Esophagus squamous epithelium (tissue), 5 donors: Measurements from ENCODE around the gene DNAH10. TPM values are rescaled to one million over a fixed set of nuclear protein-coding genes. Genes with fewer than 3 reads are reported as not detected.

Experiments
- DNase-seq: peaks from one replicate; lab custom pipeline; 2025; lab: John Stamatoyannopoulos, UW
- H3K27ac ChIP-seq, 4 donors: fragments of 200-600 bp; sonication (generic); one replicate each; pipeline ENCODE4 v1.5.1; 2016 to 2019; ENCODE audit warnings: mild to moderate bottlenecking in 1 of 4
- H3K27me3 ChIP-seq, 4 donors: fragments of 200-600 bp; sonication (generic); 1 replicate in 3 of 4; 2 replicates in 1 of 4; pipeline versions ENCODE4 v1.5.1 to v1.6.0; 2017 to 2021; ENCODE audit warnings: antibody characterized with exemption in 1 of 4
- H3K36me3 ChIP-seq, 3 donors: fragments of 200-600 bp; sonication (generic); one replicate each; pipeline ENCODE4 v1.5.1; 2016 to 2019
- H3K4me1 ChIP-seq, 3 donors: fragments of 200-600 bp; sonication (generic); one replicate each; pipeline ENCODE4 v1.5.1; 2017 to 2019
- H3K4me3 ChIP-seq, 4 donors: fragments of 200-600 bp; sonication (generic); 1 replicate in 3 of 4; 2 replicates in 1 of 4; pipeline ENCODE4 v1.5.1; 2016 to 2019; ENCODE audit warnings: mild to moderate bottlenecking in 2 of 4, moderate library complexity in 1 of 4
- H3K9me3 ChIP-seq, 3 donors: fragments of 200-600 bp; sonication (generic); one replicate each; pipeline ENCODE4 v1.5.1; 2016 to 2019
- CTCF ChIP-seq, 6 experiments: fragments of 450-650 bp in 4 of 6; fragments of 200-600 bp in 2 of 6; sonication (generic) in 2 of 6; IDR thresholded peaks; one replicate each; pipeline ENCODE4 v1.5.1; 2016 to 2019; ENCODE audit warnings: antibody characterized with exemption in 6 of 6, mild to moderate bottlenecking in 4 of 6, moderate library complexity in 4 of 6
- POLR2A ChIP-seq, 4 donors: fragments of 450-650 bp; IDR thresholded peaks; one replicate each; pipeline ENCODE4 v1.6.1; 2017; ENCODE audit warnings: antibody characterized with exemption in 4 of 4, mild to moderate bottlenecking in 4 of 4, moderate library complexity in 3 of 4
- WGBS, 2 donors: methylation state at CpG; one replicate each; pipeline ENCODE4 v1.1.5; 2018; 5-methylcytosine and 5-hydroxymethylcytosine counted together
- intact Hi-C: fragments of 100-400 bp; cut with DNase I; formaldehyde crosslinking; loops from one replicate; pipeline ENCODE4 v1.15.0; 2022
- total RNA-seq, 4 donors: library from RNA; depleted of rRNA; stranded (reverse); fragments of >200 nt; gene quantifications; one replicate each; pipeline ENCODE4 v1.1.0, GENCODE V29; 2016
- donor health status: DM: yes; HTN: yes; CAD: no.

The DNAH10 gene
- total RNA-seq, 4 donors from 2014 or later, result not detected

GRCh38 chr12:123828120-123828519, 66.0 kb downstream of the DNAH10 start:
- no peaks in the 10 kb centered on the region for H3K4me1 ChIP-seq
- DNase-seq, result no peak
- H3K9me3 ChIP-seq, result no peaks in the 10 kb centered on the region
- intact Hi-C loops, result no loop called here
- WGBS, 2 donors, result 69 to 74% methylated on average over 3 of the region's 3 CpGs
- H3K4me3 ChIP-seq, result no peak overlapping the region
- peaks cover 0 to 11% (median 0%) of the 10 kb centered on the region in 4 donors for H3K27me3 ChIP-seq
- no peak for TF ChIP-seq CTCF (IDR thresholded peaks at IDR 0.05)
- TF ChIP-seq POLR2A (IDR thresholded peaks at IDR 0.05), result no peak
- H3K27ac ChIP-seq, result no peak overlapping the region
- no peaks in the 10 kb centered on the region for H3K36me3 ChIP-seq

GRCh38 chr12:123828854-123829547, 66.9 kb downstream of the DNAH10 start:
- H3K4me1 ChIP-seq, result no peaks in the 10 kb centered on the region
- TF ChIP-seq POLR2A (IDR thresholded peaks at IDR 0.05) (no peak), CTCF (IDR thresholded peaks at IDR 0.05) (no peak)
- H3K4me3 ChIP-seq, result no peak overlapping the region
- peaks cover 0 to 11% (median 0%) of the 10 kb centered on the region in 4 donors for H3K27me3 ChIP-seq
- WGBS, 2 donors, result 80% methylated on average over 11 to 13 of the region's 13 CpGs
- no peaks in the 10 kb centered on the region for H3K9me3 ChIP-seq
- H3K36me3 ChIP-seq, result no peaks in the 10 kb centered on the region
- intact Hi-C loops, result no loop called here
- DNase-seq, result no peak
- no peak overlapping the region for H3K27ac ChIP-seq

DNA sequence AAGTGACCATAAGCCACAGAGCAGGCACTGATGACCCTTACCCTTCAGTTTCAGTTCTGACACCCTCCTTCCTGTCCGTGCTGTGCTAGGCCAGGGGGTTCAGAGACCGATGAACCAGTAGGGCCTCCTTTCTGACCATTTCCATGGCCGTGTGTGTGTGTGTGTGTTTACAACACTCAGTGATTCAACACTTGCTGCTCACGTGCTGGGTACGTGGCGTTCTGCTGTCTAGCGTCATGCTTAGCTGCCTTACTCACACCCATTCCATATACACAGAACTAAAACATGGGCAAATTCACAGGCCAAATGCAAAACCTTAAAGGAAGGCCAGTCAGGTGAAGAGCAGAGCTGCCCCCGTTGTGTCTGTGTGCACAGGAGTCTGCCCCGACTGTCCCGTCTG, 67.5 kb downstream of the DNAH10 start:
- no peaks in the 10 kb centered on the region for H3K9me3 ChIP-seq
- no peak overlapping the region for H3K27ac ChIP-seq
- no peaks in the 10 kb centered on the region for H3K4me1 ChIP-seq
- TF ChIP-seq CTCF (IDR thresholded peaks at IDR 0.05) (no peak), POLR2A (IDR thresholded peaks at IDR 0.05) (no peak)
- H3K4me3 ChIP-seq, result no peak overlapping the region
- 85 to 88% methylated on average over 8 to 10 of the region's 10 CpGs for WGBS, 2 donors
- no peak for DNase-seq
- H3K36me3 ChIP-seq, result no peaks in the 10 kb centered on the region
- peaks cover 0 to 11% (median 0%) of the 10 kb centered on the region in 4 donors for H3K27me3 ChIP-seq
- intact Hi-C loops, result no loop called here

DNA sequence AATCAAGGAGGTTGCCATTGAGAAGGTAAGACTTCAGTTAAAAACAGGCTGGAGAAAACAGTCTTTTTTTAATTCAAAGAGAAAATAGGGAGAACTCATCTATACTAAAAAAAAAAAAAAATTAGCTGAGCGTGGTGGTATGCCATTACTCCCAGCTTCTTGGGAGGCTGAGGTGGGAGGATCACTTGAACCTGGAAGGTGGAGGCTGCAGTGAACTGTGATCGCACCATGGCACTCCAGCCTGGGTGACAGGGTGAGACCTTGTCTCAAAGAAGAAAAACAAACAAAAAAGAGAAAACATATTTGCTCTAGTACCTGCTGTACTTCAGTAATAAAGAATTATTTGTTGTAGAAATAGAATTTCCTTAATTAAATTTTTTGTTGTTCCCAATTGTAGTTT, 68.6 kb downstream of the DNAH10 start:
- peaks cover 0 to 5% (median 0%) of the 10 kb centered on the region in 3 donors for H3K9me3 ChIP-seq
- peaks cover 0 to 19% (median 0%) of the 10 kb centered on the region in 4 donors for H3K27me3 ChIP-seq
- no peaks in the 10 kb centered on the region for H3K36me3 ChIP-seq
- no peaks in the 10 kb centered on the region for H3K4me1 ChIP-seq
- no peak for TF ChIP-seq CTCF (IDR thresholded peaks at IDR 0.05)
- no peak for DNase-seq
- intact Hi-C loops, result no loop called here
- no peak overlapping the region for H3K27ac ChIP-seq
- H3K4me3 ChIP-seq, result no peak overlapping the region
- WGBS, 2 donors, result 65 to 73% methylated on average over 2 of the region's 2 CpGs

- H3K27ac ChIP-seq, result no peak overlapping the region
- H3K27me3 ChIP-seq, result peaks cover 0 to 20% (median 0%) of the 10 kb centered on the region in 4 donors
- WGBS, 2 donors, result 92 to 97% methylated on average over 5 of the region's 5 CpGs
- no peak for DNase-seq
- H3K4me3 ChIP-seq, result no peak overlapping the region
- no peaks in the 10 kb centered on the region for H3K36me3 ChIP-seq
- peaks cover 0 to 5% (median 0%) of the 10 kb centered on the region in 3 donors for H3K9me3 ChIP-seq
- no peaks in the 10 kb centered on the region for H3K4me1 ChIP-seq
- no peak for TF ChIP-seq POLR2A (IDR thresholded peaks at IDR 0.05)
- TF ChIP-seq CTCF (IDR thresholded peaks at IDR 0.05), result no peak
- intact Hi-C loops, result no loop called here
Observed at GRCh38 chr12:123832052-123832451, 70.0 kb downstream of the DNAH10 start.
